ENCODE results near the gene FAM43A. TPM values are rescaled to one million over a fixed set of nuclear protein-coding genes. Genes with fewer than 3 reads are reported as not detected.

FAM43A gene
- total and polyA plus RNA-seq, 9 of the 15 experiments (the other 6 are each of a cell fraction or from before 2014, with no cell fraction given) = 0.03 to 1.2 (median 0.21) TPM

GRCh38 chr3:194718079-194718478 is 32.4 kb downstream of the FAM43A start (continued):
- TF ChIP-seq CBFA2T2 (conservative IDR thresholded peaks at IDR 0.05) (no peak), ZNF717 (CRISPR knock-in tag; IDR thresholded peaks at IDR 0.05) (no peak), ZC3H4 (CRISPR knock-in tag; IDR thresholded peaks at IDR 0.05; ENCODE audit: borderline replicate concordance) (no peak), SP1 (CRISPR knock-in tag; IDR thresholded peaks at IDR 0.05) (no peak)
- TF ChIP-seq, protein P1, sequence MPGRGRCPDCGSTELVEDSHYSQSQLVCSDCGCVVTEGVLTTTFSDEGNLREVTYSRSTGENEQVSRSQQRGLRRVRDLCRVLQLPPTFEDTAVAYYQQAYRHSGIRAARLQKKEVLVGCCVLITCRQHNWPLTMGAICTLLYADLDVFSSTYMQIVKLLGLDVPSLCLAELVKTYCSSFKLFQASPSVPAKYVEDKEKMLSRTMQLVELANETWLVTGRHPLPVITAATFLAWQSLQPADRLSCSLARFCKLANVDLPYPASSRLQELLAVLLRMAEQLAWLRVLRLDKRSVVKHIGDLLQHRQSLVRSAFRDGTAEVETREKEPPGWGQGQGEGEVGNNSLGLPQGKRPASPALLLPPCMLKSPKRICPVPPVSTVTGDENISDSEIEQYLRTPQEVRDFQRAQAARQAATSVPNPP (IDR thresholded peaks at IDR 0.05; ENCODE audit: borderline replicate concordance, insufficient read depth, insufficient read length) = no peak
- TF ChIP-seq, protein P2, sequence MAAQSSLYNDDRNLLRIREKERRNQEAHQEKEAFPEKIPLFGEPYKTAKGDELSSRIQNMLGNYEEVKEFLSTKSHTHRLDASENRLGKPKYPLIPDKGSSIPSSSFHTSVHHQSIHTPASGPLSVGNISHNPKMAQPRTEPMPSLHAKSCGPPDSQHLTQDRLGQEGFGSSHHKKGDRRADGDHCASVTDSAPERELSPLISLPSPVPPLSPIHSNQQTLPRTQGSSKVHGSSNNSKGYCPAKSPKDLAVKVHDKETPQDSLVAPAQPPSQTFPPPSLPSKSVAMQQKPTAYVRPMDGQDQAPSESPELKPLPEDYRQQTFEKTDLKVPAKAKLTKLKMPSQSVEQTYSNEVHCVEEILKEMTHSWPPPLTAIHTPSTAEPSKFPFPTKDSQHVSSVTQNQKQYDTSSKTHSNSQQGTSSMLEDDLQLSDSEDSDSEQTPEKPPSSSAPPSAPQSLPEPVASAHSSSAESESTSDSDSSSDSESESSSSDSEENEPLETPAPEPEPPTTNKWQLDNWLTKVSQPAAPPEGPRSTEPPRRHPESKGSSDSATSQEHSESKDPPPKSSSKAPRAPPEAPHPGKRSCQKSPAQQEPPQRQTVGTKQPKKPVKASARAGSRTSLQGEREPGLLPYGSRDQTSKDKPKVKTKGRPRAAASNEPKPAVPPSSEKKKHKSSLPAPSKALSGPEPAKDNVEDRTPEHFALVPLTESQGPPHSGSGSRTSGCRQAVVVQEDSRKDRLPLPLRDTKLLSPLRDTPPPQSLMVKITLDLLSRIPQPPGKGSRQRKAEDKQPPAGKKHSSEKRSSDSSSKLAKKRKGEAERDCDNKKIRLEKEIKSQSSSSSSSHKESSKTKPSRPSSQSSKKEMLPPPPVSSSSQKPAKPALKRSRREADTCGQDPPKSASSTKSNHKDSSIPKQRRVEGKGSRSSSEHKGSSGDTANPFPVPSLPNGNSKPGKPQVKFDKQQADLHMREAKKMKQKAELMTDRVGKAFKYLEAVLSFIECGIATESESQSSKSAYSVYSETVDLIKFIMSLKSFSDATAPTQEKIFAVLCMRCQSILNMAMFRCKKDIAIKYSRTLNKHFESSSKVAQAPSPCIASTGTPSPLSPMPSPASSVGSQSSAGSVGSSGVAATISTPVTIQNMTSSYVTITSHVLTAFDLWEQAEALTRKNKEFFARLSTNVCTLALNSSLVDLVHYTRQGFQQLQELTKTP (IDR thresholded peaks at IDR 0.05; ENCODE audit: low read depth in 1 of 2, partially characterized antibody in 2 of 2) = no peak
- TF ChIP-seq, protein P3, sequence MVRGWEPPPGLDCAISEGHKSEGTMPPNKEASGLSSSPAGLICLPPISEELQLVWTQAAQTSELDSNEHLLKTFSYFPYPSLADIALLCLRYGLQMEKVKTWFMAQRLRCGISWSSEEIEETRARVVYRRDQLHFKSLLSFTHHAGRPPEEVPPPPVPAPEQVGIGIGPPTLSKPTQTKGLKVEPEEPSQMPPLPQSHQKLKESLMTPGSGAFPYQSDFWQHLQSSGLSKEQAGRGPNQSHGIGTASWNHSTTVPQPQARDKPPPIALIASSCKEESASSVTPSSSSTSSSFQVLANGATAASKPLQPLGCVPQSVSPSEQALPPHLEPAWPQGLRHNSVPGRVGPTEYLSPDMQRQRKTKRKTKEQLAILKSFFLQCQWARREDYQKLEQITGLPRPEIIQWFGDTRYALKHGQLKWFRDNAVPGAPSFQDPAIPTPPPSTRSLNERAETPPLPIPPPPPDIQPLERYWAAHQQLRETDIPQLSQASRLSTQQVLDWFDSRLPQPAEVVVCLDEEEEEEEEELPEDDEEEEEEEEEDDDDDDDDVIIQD (CRISPR knock-in tag; IDR thresholded peaks at IDR 0.05) = no peak

All from K562 (cell line).